Raji (cell line): Measurements from ENCODE around the gene WDR45B.

Experiments used
- POLR2A ChIP-seq: IDR thresholded peaks from 2 replicates; pipeline ENCODE4 v1.6.1; 2011; ENCODE audit warnings: low read depth, low read length, control low read depth; ENCODE audit not compliant: insufficient read depth

Gene WDR45B

DNA sequence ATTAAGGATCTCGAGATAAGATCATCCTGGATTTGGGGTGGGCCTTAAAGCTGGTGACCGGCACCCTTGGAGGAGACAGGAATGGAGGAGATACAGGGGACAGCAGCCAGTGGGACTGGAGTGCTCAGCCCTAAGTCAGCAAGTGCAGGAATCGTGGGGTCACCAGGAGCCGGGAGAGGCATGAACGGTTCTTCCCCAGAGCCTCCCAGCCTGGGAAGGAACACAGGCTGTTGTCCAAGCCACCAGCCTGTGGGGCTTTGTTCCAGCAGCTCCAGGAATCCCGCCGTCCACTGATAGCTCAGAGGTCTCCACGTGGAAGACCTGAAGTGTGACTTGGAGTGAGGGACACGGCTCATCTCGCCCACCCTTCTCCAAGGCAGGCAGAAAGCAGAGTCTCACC is 2.5 kb upstream of the WDR45B start:
- no peak for TF ChIP-seq POLR2A

DNA sequence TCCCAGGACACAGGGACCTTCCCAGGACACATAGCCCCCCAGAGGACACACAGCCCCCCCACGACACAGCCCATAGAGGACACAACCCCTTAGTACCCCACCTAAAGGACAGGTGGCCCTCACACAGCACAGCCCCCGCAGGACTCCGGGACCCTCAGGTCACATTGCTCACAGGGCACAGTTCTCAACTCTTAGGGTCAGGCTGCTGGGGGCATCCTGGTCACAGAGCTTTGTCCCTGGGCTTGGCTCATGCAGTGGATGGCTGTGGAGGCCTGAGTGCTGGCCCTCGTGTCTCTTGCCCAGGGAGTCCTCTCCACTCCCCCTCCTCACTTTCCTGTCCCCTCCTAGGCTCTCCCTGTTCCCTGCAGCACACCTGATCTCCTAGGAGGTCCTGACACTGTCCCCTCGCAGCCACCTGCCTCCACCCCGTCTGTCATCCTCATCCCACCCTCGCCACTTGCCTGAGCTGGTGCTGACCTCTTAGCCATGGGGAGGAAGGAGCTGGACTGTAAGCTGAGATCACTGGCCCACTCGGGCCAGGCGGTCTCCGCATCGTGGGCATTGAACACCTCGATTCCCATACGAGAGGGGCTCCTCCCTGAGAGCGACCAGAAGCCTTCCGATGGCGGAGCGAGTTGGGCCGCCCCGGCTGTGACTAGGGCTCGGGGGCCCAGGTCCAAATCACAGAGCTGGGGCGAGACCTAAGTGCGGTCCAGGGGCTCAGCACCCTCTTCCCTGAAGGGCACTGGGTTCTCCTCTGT is 1.4 kb upstream of the WDR45B start:
- no peak for TF ChIP-seq POLR2A

- no peak for TF ChIP-seq POLR2A
These were observed 593 bp upstream of the WDR45B start for GRCh38 chr17:82648742-82649331.

DNA sequence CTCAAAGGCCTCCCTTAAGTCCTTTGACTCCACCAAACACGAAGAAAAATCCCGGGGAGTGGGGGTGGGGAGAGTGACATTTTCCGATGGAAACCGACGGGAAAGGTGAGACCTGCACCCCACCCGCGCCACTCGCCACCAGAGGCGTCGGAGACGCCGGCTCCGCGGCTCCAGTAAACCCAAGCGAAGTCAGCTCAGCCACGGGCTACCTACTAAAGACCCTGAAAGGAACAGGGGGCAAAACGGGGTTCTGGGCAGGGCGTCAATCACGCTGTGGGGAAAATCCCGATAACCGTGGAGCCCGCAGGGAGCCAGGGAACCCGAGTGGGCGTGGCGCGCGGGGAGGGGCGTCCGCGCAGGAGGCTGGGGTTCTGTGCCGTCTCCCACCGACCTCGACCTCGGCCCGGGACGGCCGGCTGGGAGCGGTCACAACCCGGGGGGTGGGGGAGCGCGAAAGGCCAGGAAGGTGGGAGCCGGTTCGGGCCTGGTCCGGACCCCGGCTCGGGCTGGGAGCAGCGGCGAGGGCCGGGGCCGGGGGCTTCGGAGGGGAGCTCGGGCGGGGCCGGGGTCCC is 565 bp downstream of the WDR45B start:
- TF ChIP-seq POLR2A: no peak

DNA sequence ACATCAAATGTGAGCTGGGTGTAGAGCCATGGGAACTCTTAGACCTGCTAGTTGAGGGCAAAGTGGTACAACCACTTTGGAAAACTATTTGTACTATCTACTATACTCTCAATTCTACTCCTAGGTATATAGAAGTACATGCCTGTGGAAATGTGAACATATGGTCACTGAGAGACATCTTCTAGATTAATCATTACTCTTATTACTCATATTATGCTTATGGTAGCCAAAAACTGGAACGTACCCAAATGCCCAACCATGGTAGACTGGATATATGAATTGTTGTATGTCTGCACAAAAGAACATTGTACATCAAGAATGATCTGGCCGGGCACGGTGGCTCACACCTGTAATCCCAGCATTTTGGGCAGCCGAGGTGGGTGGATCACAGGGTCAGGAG is 2.7 kb downstream of the WDR45B start:
- no peak for TF ChIP-seq POLR2A

- no peak for TF ChIP-seq POLR2A
These were observed 4.1 kb downstream of the WDR45B start for GRCh38 chr17:82644148-82644547.

GRCh38 chr17:82642022-82642421 is 6.2 kb downstream of the WDR45B start:
- TF ChIP-seq POLR2A: no peak

DNA sequence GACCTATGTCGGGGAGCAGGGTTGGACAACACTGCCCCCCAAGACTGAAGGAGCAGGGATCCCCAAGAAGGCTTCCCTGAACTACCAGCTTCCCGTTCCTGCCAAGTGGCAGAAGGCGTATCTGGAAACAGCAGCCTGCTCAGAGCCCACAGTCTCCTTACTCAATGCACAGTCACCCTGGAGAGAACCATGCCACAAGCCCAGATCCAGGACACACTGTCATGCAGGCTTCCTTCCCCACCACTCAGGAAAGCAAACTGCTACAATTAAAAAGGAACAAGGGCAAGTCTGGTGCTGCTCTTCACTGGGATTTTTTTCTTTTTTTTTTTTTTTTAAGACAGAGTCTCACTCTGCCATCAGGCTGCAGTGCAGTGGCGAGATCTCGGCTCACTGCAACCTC is 8.2 kb downstream of the WDR45B start:
- no peak for TF ChIP-seq POLR2A

GRCh38 chr17:82639628-82640027 is 8.6 kb downstream of the WDR45B start:
- TF ChIP-seq POLR2A: no peak

DNA sequence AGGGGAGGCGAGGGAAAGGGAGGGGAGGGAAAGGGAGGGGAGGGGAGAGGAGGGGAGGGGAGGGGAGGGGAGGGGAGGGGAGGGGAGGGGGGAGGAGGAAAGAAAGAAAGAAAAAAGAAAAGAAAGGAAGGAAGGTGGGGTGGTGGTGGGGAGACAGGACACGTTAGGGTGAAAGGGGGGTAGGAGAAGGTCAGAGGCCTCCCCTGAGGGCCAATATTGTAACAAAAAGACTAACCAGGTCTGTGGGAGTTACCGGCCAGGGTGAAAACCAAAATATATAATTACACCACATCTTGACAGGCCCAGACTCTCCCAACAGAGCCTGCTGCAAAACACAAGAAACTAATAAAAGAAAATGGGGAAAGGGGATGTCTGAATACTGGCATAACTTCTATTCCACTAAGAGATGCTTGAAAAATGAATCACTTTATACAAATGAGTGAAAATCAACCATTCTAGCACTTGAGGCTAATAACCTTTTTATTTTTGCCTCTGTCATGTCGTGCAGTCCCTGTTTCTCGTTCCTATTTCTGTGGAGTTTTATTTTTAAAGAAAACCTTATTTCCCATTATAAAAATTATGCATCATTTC is 10.0 kb downstream of the WDR45B start:
- TF ChIP-seq POLR2A: no peak

GRCh38 chr17:82636626-82637598 is 11.3 kb downstream of the WDR45B start:
- TF ChIP-seq POLR2A: no peak

DNA sequence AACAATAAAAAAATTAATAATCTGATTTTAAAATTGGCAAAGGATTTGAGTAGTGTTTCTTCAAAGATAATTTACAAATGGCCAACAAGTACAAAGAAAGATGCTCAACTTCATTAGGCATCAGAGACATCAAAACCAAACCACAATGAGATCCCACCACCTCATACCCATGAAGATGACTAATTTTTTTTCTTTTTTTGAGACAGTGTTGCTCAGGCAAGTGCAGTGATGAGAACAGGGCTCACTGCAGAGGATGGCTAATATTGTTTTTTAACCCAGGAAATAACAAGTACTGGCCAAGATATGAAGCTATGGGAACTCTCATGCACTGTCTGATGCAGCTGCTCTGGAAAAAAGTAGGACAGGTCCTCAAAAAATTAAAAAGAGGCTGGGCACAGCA is 14.9 kb downstream of the WDR45B start:
- TF ChIP-seq POLR2A: no peak

DNA sequence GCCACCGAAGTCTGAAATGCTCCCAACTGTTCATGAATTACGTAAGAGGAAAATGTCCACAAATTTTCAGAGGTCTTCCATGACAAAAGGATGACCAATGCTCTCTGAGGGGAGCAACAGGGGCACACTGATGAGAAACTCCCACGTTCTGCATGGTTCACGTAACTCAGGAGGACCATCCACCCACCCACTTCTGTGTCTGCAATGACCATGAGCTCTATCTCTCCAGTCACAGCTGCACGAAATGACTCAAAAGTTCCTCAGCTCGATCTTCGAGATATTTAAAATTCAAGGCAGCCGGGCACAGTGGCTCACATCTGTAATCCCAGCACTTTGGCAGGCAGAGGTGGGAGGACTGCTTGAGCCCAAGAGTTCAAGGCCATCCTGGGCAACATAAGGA is 15.8 kb downstream of the WDR45B start:
- no peak for TF ChIP-seq POLR2A

GRCh38 chr17:82631544-82631943 is 16.7 kb downstream of the WDR45B start:
- TF ChIP-seq POLR2A: no peak

- no peak for TF ChIP-seq POLR2A
These were observed 18.0 kb downstream of the WDR45B start for GRCh38 chr17:82630212-82630611.
